Stimulated activated CD8-positive, alpha-beta memory T cell treated with anti-CD3 and anti-CD28 coated beads, Interleukin-12 subunit alpha, Interleukin-12 subunit beta, amount 100 ng/mL, for 24 hours (primary cell): ENCODE results near the gene RNF130.

ENCODE experiments used
- DNase-seq: peaks from one replicate; pipeline ENCODE4 v3.0.0-alpha.2; 2020; ENCODE audit errors: extremely low read depth

The RNF130 gene

DNA sequence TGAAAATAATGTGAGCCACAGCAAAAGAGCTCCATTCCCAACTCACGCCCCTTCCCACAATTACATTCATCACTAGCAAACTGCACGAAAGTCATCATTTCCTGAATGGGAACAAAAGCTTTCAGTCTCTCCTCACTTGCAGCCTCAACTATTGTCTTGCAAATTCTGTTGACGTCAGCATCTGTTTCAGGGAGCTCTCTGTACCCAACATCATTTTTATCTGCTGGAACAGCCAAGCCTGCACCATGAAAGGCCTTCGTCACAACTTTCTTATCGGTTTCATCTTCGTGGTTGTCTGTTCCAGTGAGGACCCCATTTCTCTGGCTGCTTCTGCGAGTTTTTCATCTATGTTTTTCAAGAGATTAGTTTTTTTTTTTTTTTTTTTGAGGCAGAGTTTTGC lies 14.3 kb upstream of the RNF130 start:
- DNase-seq = no peak

GRCh38 chr5:180084638-180085561 lies 13.3 kb upstream of the RNF130 start:
- DNase-seq = no peak

- DNase-seq = no peak
Measured at GRCh38 chr5:180083529-180084060, 12.0 kb upstream of the RNF130 start.

GRCh38 chr5:180082633-180083420 lies 11.3 kb upstream of the RNF130 start:
- DNase-seq = no peak

DNA sequence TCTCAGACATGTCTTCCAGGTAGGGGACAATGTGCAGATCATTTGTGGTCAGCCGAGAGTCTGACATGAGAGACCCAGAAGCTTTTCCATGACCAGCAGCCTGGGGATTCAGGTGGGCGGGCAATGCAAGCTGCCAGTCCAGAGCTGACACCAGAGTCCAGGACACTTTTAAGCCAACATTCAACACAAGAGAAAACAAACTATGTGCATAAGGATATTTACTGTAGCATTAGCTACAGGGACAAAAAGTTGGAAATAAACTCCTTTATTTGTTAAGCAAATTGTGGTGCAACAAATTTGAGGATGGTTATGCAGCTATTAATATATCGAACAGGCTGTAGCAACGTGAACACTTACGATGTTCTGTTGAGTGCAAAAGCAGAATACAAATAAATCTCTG lies 9.9 kb upstream of the RNF130 start:
- DNase-seq = no peak

- DNase-seq = no peak
Measured at GRCh38 chr5:180080486-180081280, 9.1 kb upstream of the RNF130 start.

- DNase-seq = no peak
Measured at GRCh38 chr5:180079702-180080466, 8.3 kb upstream of the RNF130 start.

- no peak for DNase-seq
Measured at GRCh38 chr5:180078348-180078747, 6.8 kb upstream of the RNF130 start.

GRCh38 chr5:180077594-180078284 lies 6.2 kb upstream of the RNF130 start:
- no peak for DNase-seq

- DNase-seq = no peak
Measured at GRCh38 chr5:180075703-180076102, 4.1 kb upstream of the RNF130 start.

DNA sequence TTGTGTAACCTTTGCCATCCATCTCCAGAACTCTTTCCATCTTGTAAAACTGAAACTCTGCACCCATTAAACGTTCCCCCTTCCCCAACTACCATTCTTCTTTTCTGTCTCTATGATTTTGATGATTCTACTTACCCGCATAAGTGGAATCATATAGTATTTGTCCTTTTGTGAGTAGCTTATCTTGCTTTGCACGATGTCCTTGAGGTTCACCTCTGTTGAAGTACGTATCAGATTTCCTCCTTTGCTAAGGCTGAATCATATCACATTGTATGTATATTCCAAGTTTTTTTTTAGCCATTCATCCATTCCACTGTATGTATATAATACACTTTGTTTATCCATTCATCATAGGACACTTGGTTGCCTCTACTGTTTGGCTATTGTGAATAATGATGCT lies 2.9 kb upstream of the RNF130 start:
- DNase-seq = no peak

- no peak for DNase-seq
Measured at GRCh38 chr5:180072556-180072955, 997 bp upstream of the RNF130 start.

DNA sequence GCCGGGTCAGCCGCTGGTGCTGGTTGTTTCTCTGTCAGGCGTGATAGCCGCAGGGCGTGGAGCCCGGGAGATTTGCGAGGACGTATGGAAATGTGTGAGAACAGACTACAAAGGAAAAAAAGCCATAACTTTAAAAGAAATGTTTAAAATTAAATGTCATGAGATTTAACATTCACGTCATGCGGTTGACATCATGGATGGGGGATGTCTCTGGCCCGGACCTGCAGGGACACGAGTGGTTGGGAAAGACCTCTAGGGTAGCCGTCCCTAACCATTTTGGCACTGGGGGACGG lies 643 bp upstream of the RNF130 start:
- no peak for DNase-seq

GRCh38 chr5:180070756-180071530 lies 616 bp downstream of the RNF130 start:
- no peak for DNase-seq

DNA sequence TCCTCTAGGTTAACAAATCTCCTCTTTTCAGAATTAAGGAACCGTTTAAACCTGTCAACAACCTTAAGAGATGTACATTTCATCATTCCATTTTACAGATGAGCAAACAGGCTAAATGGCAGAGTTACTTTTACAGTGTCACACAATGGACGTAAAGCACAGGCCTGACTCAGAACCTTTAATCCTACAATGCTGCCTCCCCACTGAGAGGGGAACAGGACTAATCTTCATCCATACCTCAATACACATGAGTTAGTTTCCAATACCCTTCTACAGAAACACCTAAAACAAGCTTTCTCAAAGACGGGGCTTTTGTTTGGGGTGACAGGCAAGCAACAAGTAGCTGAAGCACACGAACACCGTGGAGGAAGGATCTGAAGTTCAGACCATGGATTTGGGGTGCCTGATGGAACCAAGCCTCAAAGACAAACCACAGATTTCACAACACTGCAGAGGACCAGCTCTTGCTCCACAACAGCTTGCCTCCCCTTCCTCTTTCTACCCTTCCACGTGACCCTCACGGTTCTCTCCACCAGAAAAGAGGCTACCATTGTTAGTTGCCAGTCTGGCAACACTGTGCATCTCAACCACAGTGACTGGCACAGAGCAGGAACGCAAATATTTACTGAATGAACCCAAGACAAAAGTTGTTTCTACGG lies 1.8 kb downstream of the RNF130 start:
- no peak for DNase-seq

DNA sequence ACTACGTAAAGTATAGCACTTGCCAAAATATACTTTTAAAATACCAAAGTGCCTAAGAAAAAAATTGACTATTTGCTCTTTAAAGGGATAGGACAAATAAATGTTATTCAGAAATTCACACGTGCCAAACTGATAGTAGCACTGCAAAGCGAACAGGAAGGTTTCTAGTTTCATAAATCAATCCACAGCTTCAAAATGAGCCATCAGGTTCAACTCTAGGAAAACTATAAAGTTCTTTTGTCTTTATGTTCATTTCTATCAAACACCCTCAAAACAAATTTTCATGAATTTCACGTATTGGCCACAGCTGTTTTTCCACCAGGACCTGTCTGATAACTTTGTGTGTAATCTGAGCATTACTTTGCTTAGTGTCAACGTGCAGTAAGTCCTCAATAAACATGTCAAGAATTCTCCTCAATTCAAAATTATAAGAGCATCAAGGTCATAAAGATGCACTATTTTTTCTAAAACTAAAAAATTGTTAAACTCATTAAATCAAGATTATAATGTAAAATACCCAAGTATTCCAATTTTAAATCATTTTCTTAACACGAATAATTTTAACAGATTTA lies 3.0 kb downstream of the RNF130 start:
- no peak for DNase-seq

DNA sequence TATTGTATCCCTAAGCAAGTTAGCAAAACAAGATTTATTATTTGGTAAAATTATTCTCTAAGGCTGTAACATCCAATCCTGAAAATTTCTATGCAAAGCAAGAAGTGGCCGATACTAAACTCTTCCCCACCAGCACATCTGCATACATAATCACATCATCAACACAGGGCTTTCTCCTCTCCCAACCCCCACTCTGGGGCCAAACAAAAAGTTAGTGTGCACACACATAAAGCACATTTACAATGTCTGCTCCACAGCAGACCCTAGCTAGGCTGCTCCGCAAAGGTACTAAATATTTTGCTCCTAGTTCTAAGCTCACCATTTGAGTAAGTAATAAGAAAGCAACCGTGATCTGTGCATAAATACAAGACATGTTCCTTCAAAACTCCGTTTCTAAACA lies 3.6 kb downstream of the RNF130 start:
- DNase-seq = no peak

GRCh38 chr5:180060192-180060591 lies 11.4 kb downstream of the RNF130 start:
- no peak for DNase-seq

DNA sequence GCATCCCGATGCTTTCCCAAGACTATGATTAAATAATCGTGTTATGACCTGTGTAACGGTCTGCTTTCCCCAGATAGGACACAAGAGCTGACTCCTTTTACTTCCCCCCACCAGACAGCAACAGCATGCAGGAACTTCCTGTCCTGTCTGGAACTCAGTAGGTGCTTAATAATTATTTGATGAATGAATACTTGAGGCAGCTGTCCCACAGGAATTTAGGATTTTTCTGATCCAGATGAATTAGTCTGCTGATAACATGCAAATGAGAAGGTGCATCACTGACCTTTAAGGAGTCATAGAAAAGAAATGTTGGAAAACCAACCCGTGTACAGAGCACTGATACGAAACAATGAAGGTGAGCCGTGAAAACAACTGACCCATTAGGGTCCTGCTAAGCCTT lies 12.2 kb downstream of the RNF130 start:
- no peak for DNase-seq
